Endodermal cell (in vitro differentiated cells): ENCODE measurements around the gene BEST2. TPM values are rescaled to one million over a fixed set of nuclear protein-coding genes. Genes with fewer than 3 reads are reported as not detected.

Experiments
- DNase-seq: peaks from one replicate; pipeline ENCODE4 v3.0.0-alpha.2; 2017
- H3K27ac ChIP-seq: 2 replicates; pipeline ENCODE4 v1.5.1; 2013; ENCODE audit warnings: mild to moderate bottlenecking, low read depth, low read length, moderate library complexity
- H3K27me3 ChIP-seq: 2 replicates; pipeline ENCODE4 v1.6.1; 2013; ENCODE audit warnings: mild to moderate bottlenecking, low read length, moderate library complexity; ENCODE audit not compliant: insufficient read depth, control insufficient read depth, poor library complexity, severe bottlenecking
- H3K36me3 ChIP-seq: 2 replicates; pipeline ENCODE4 v1.7.0; 2013; ENCODE audit warnings: mild to moderate bottlenecking, low read length, moderate library complexity; ENCODE audit not compliant: control insufficient read depth, insufficient read depth
- H3K4me1 ChIP-seq: one replicate; pipeline ENCODE4 v1.7.0; 2013; ENCODE audit warnings: low read length; ENCODE audit not compliant: control insufficient read depth, insufficient read depth
- H3K4me3 ChIP-seq: 2 replicates; pipeline ENCODE4 v1.5.1; 2013; ENCODE audit warnings: mild to moderate bottlenecking, low read length, moderate library complexity
- H3K9ac ChIP-seq: 2 replicates; pipeline ENCODE4 v1.6.1; 2013; ENCODE audit warnings: mild to moderate bottlenecking, low read length, moderate library complexity; ENCODE audit not compliant: poor library complexity, severe bottlenecking; ENCODE audit errors: extremely low read depth
- H3K9me3 ChIP-seq: 2 replicates; pipeline ENCODE4 v1.6.1; 2013; ENCODE audit warnings: mild to moderate bottlenecking, low read length, moderate library complexity; ENCODE audit not compliant: control insufficient read depth
- H3K27ac Mint-ChIP-seq: 2 replicates; pipeline ENCODE4 v1.8.0; 2020; ENCODE audit warnings: mixed read lengths
- H3K27me3 Mint-ChIP-seq: 2 replicates; pipeline ENCODE4 v1.8.0; 2021; ENCODE audit warnings: mild to moderate bottlenecking, mixed read lengths; ENCODE audit not compliant: insufficient read depth
- H3K36me3 Mint-ChIP-seq: 2 replicates; pipeline ENCODE4 v1.8.0; 2020; ENCODE audit warnings: low read depth, mixed read lengths
- H3K4me1 Mint-ChIP-seq: 2 replicates; pipeline ENCODE4 v1.8.0; 2020; ENCODE audit warnings: mixed read lengths
- H3K4me3 Mint-ChIP-seq: 2 replicates; pipeline ENCODE4 v1.8.0; 2020; ENCODE audit warnings: mild to moderate bottlenecking, moderate library complexity, mixed read lengths
- H3K9me3 Mint-ChIP-seq: 2 replicates; pipeline ENCODE4 v1.8.0; 2020; ENCODE audit warnings: mild to moderate bottlenecking, mixed read lengths
- CTCF ChIP-seq: fragments of 200-600 bp; sonication (generic); conservative IDR thresholded peaks from 2 replicates; pipeline ENCODE4 v1.5.0; 2021; ENCODE audit warnings: antibody characterized with exemption, mild to moderate bottlenecking
- WGBS, 2 experiments: methylation state at CpG; one replicate each; pipeline versions ENCODE4 v1.1.5 to v1.1.7; 2013; ENCODE audit warnings: missing lambda C conversion rate in 2 of 2, mixed read lengths in 1 of 2; ENCODE audit not compliant: insufficient coverage in 1 of 2, insufficient read length in 1 of 2; 5-methylcytosine and 5-hydroxymethylcytosine counted together
- total RNA-seq, 2 donors: library from RNA; stranded (reverse); fragmentation: NEBNext Ultra II Directional in 1 of 2; extraction: Animal tissue kit (Norgen Biotek cat#: 25700) in 1 of 2; gene quantifications; 2 replicates in 1 of 2; 3 replicates in 1 of 2; pipeline ENCODE4 v1.2.1, GENCODE V29; 2021

Gene BEST2
- total RNA-seq, 2 donors from 2014 or later, result 0.95 to 1.2 TPM

DNA sequence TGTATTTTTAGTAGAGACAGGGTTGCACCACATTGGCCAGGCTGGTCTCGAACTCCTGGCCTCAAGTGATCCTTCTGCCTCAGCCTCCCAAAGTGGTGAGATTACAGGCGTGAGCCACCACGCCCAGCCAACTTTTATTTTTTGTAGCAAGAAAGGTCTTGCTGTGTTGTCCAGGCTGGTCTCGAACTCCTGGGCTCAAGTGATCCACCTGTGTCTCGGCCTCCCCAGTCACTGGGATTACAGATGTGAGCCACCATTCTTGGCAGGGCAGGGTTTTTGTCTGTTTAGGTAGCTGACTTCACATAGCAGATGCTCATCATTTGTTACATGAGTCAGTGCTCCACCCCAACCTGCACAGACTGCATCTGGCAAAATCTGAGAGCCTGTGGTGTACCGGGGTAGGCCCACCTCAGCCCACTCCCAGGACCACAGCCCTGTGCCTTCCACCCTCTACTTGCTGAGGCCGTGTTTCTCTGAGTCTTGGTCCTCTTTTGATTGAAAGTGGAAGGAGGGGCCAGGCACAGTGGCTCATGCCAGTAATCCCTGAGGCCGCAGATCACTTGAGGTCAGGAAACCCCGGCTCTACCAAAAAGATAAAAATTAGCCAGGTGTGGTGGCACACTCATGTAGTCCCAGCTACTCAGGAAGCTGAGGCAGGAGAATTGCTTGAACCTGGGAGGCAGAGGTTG, 23.7 kb upstream of the BEST2 start:
- DNase-seq, result no peak
- Histone ChIP-seq H3K27me3 (no peaks in the 10 kb centered on the region), H3K9me3 (no peaks in the 10 kb centered on the region), H3K27ac (no peak overlapping the region), H3K4me1 (no peaks in the 10 kb centered on the region), H3K4me3 (no peak overlapping the region), H3K9ac (no peak overlapping the region), H3K36me3 (peaks cover 33% of the 10 kb centered on the region)
- Mint-ChIP-seq H3K4me3 (no peak overlapping the region), H3K36me3 (peaks cover 32% of the 10 kb centered on the region), H3K4me1 (peaks cover 8% of the 10 kb centered on the region), H3K27me3 (no peaks in the 10 kb centered on the region), H3K9me3 (no peaks in the 10 kb centered on the region), H3K27ac (no peak overlapping the region)
- no peak for TF ChIP-seq CTCF
- 96 to 98% methylated on average over 9 of the region's 9 CpGs for WGBS, 2 experiments

GRCh38 chr19:12730064-12730463, 21.5 kb upstream of the BEST2 start:
- Mint-ChIP-seq H3K4me3 (no peak overlapping the region), H3K27me3 (no peaks in the 10 kb centered on the region), H3K36me3 (peaks cover 32% of the 10 kb centered on the region), H3K27ac (no peak overlapping the region), H3K4me1 (peaks cover 12% of the 10 kb centered on the region), H3K9me3 (no peaks in the 10 kb centered on the region)
- WGBS, 2 experiments, result 97 to 100% methylated on average over 2 to 3 of the region's 3 CpGs
- Histone ChIP-seq H3K36me3 (peaks cover 33% of the 10 kb centered on the region), H3K27ac (no peak overlapping the region), H3K4me1 (peaks cover 2% of the 10 kb centered on the region), H3K9me3 (no peaks in the 10 kb centered on the region), H3K27me3 (no peaks in the 10 kb centered on the region), H3K4me3 (no peak overlapping the region), H3K9ac (no peak overlapping the region)
- no peak for TF ChIP-seq CTCF
- peak; percentile 30 for DNase-seq

- Mint-ChIP-seq H3K27ac (no peak overlapping the region), H3K36me3 (peaks cover 32% of the 10 kb centered on the region), H3K4me1 (peaks cover 12% of the 10 kb centered on the region), H3K9me3 (no peaks in the 10 kb centered on the region), H3K27me3 (no peaks in the 10 kb centered on the region), H3K4me3 (no peak overlapping the region)
- TF ChIP-seq CTCF, result no peak
- Histone ChIP-seq H3K4me1 (peaks cover 2% of the 10 kb centered on the region), H3K9me3 (no peaks in the 10 kb centered on the region), H3K36me3 (peaks cover 33% of the 10 kb centered on the region), H3K27me3 (no peaks in the 10 kb centered on the region), H3K4me3 (no peak overlapping the region), H3K27ac (no peak overlapping the region), H3K9ac (no peak overlapping the region)
- DNase-seq, result no peak
- WGBS, 2 experiments, result 95 to 97% methylated on average over 15 to 24 of the region's 24 CpGs
Observed at GRCh38 chr19:12731337-12731736, 20.3 kb upstream of the BEST2 start.
